ENCODE data around the gene CROCC. TPM values are rescaled to one million over a fixed set of nuclear protein-coding genes. Genes with fewer than 3 reads are reported as not detected.
"Not testable (repeated sequence)": the region's sequence is repeated elsewhere in the genome, so short reads cannot be mapped to it uniquely, and the experiment has no call there.

The CROCC gene
- total RNA-seq, 1 donor from 2014 or later = 27.0 TPM

- Mint-ChIP-seq H3K27ac (no peak overlapping the region), H3K9me3 (no peaks in the 10 kb centered on the region), H3K4me3 (no peak overlapping the region), H3K36me3 (ENCODE audit: low read depth) (peaks cover 3% of the 10 kb centered on the region), H3K27me3 (peaks cover 1% of the 10 kb centered on the region), H3K4me1 (peaks cover 24% of the 10 kb centered on the region)
- DNase-seq = peak; percentile 100
- intact Hi-C loops (cut with micrococcal nuclease) = loop anchor here (1.0 to 10.0 kb wide), 5 partner anchors 9 to 540 kb away; partner anchors contain the start of genes RNU1-1, RNU1-2, SDHB and SZRD1
These were observed 17.1 kb upstream of the CROCC start for GRCh38 chr1:16904560-16905109.

- intact Hi-C loops (cut with micrococcal nuclease) = loop anchor here (1.0 to 10.0 kb wide), 5 partner anchors 8 to 540 kb away; partner anchors contain the start of genes RNU1-1, RNU1-2, SDHB and SZRD1
- DNase-seq = peak; percentile 85
- Mint-ChIP-seq H3K9me3 (no peaks in the 10 kb centered on the region), H3K4me1 (peaks cover 25% of the 10 kb centered on the region), H3K4me3 (no peak overlapping the region), H3K27ac (no peak overlapping the region), H3K27me3 (peaks cover 3% of the 10 kb centered on the region), H3K36me3 (ENCODE audit: low read depth) (peaks cover 3% of the 10 kb centered on the region)
These were observed 16.4 kb upstream of the CROCC start for GRCh38 chr1:16905110-16905867.

GRCh38 chr1:16905868-16906702 lies 15.6 kb upstream of the CROCC start:
- H3K27me3 Mint-ChIP-seq = peaks cover 3% of the 10 kb centered on the region
- DNase-seq = no peak
- no peak overlapping the region for H3K4me3 Mint-ChIP-seq
- no peaks in the 10 kb centered on the region for H3K9me3 Mint-ChIP-seq
- intact Hi-C loops (cut with micrococcal nuclease) = loop anchor here (1.0 to 10.0 kb wide), 5 partner anchors 7 to 541 kb away; partner anchors contain the start of genes RNU1-1, RNU1-2, SDHB and SZRD1
- H3K27ac Mint-ChIP-seq = no peak overlapping the region
- peaks cover 3% of the 10 kb centered on the region for H3K36me3 Mint-ChIP-seq (ENCODE audit: low read depth)
- H3K4me1 Mint-ChIP-seq = peaks cover 20% of the 10 kb centered on the region

DNA sequence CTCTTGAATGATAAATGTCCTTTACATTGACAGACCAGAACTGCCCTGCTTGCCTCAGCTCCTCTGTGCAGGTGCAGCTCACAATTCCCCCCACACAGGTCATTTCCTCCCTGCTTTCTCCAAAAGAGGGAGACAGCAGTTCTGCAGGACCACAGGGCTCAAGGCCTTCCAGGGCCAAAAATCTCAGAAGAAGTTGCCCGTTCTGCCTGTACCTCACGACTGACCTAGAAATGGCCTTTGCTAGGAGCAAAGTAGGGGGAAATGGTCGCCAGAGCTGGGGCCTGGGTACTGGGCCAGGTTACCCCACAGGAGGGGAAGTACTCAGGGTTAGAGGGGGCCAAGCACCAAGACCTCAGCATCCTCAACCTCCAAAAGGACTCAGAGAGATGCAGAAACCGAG lies 14.9 kb upstream of the CROCC start:
- Mint-ChIP-seq H3K4me3 (no peak overlapping the region), H3K4me1 (peaks cover 18% of the 10 kb centered on the region), H3K9me3 (no peaks in the 10 kb centered on the region), H3K27me3 (peaks cover 9% of the 10 kb centered on the region), H3K36me3 (ENCODE audit: low read depth) (peaks cover 3% of the 10 kb centered on the region), H3K27ac (no peak overlapping the region)
- DNase-seq = no peak
- intact Hi-C loops (cut with micrococcal nuclease) = loop anchor here (10.0 kb wide), 1 partner anchor 542 kb away; the partner anchor contains the start of gene SZRD1

GRCh38 chr1:16907870-16908758 lies 13.6 kb upstream of the CROCC start:
- Mint-ChIP-seq H3K4me1 (peaks cover 22% of the 10 kb centered on the region), H3K4me3 (no peak overlapping the region), H3K27me3 (peaks cover 7% of the 10 kb centered on the region), H3K9me3 (no peaks in the 10 kb centered on the region), H3K27ac (no peak overlapping the region), H3K36me3 (ENCODE audit: low read depth) (peaks cover 3% of the 10 kb centered on the region)
- no peak for DNase-seq
- intact Hi-C loops (cut with micrococcal nuclease) = loop anchor here (10.0 kb wide), 1 partner anchor 543 kb away; the partner anchor contains the start of gene SZRD1

DNA sequence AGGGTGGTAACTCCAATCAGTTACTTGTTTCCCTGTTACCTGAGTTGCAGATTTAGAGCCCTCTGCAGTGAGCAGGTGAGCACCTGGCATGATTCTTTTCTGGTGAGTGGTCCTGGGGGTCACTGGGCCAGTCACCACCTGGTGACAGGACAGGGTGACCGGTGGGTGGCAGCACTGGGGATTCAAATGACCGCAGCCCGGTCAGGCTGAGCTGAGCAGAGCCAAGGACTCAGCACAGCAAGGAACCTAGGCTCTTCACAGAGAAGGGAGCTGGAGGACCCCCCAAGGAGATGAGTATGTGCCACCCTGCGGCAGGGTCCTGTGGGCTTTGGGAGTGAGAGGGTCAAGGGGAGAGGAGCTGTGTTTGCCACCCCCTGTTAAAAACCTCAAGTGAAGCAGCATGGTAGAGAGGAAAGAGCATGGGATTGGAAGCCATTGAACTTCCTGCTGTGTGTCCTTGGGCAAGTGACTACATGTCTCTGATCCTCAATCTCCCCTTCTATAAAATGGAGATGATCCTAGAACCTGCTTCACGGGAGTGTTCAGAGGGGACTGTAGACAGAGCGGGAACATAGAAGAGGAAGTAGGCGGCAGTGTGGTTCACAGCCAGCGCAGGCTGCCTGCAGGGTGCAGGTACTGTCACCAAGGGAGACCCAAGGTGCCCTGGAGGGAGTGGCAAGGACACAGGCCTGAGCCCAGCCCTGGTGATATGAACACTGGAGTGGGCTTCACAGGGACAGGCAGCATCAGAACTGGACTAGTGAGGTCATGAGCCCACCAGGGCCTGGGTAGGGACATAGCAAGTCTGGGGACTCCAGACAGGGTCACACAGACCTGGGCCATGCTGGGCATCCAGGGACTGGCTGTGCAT lies 9.6 kb upstream of the CROCC start:
- intact Hi-C loops (cut with micrococcal nuclease) = loop anchor here (5.0 kb wide), 1 partner anchor 100 kb away; the partner anchor contains the start of gene ATP13A2
- peak overlapping the region; percentile 25 for H3K27ac Mint-ChIP-seq
- not testable (repeated sequence) for H3K4me3 Mint-ChIP-seq

DNA sequence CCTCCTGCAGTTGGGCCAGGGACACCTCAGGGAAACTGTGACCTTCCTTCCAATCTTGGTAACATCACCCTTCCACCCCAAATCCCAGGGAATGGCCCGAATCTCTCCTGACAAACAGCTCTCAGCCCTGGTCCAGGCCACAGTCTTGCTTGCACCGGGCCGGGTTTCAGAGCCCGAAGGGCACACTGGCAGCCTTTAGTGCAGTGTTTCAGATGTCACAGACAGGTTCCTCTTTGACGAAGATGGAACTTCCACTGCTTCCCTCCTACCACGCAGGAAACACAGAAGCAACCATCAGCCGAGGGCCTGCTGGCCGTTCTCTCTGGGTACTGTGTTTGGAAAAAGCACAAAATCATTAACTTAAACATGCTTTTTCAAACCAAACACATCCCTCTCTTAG lies 9.0 kb upstream of the CROCC start:
- H3K4me3 Mint-ChIP-seq = peak overlapping the region; percentile 81
- not testable (repeated sequence) for DNase-seq; H3K36me3 Mint-ChIP-seq (ENCODE audit: low read depth); H3K27me3 Mint-ChIP-seq; H3K9me3 Mint-ChIP-seq
- intact Hi-C loops (cut with micrococcal nuclease) = loop anchor here (1.0 to 5.0 kb wide), 2 partner anchors 7 to 100 kb away; partner anchors contain the start of gene ATP13A2
- peaks cover 28% of the 10 kb centered on the region for H3K4me1 Mint-ChIP-seq
- peak overlapping the region; percentile 29 for H3K27ac Mint-ChIP-seq

More for the DNA sequence above, 9.6 kb upstream of the CROCC start:
- not testable (repeated sequence) for H3K9me3 Mint-ChIP-seq; DNase-seq; H3K27me3 Mint-ChIP-seq; H3K36me3 Mint-ChIP-seq (ENCODE audit: low read depth)
- peaks cover 31% of the 10 kb centered on the region for H3K4me1 Mint-ChIP-seq

DNA sequence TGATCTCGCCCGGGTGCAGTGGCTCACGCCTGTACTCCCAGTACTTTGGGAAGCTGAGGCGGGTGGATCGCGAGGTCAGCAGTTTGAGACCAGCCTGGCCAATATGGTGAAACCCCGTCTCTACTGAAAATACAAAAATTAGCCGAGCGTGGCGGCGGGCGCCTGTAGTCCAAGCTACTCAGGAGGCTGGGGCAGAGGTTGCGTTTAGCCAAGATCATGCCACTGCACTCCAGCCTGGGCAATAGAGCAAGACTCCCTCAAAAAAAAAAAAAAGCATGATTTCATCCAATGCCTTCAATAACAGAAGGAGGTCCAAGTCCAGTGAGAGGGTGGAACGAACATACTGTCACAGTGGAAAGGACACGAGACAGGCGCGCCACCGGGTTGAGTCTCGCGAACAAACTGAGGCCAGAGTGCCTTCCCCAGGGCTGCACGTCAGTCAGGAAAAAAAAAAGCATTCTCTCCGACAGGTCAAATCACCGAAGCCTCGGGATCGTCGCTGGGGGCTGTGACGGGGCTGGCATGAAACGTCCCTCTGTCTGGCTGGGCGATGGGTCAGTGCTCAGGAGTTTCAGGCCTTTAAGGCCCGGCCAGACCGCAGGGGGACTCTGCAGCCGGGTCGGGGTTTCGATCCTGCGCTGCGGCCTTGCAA lies 8.4 kb upstream of the CROCC start:
- DNase-seq = no peak
- H3K9me3 Mint-ChIP-seq = no peaks in the 10 kb centered on the region
- intact Hi-C loops (cut with micrococcal nuclease) = loop anchor here (1.0 to 5.0 kb wide), 2 partner anchors 8 to 99 kb away; partner anchors contain the start of gene ATP13A2
- peak overlapping the region; percentile 81 for H3K4me3 Mint-ChIP-seq
- peaks cover 28% of the 10 kb centered on the region for H3K4me1 Mint-ChIP-seq
- H3K36me3 Mint-ChIP-seq (ENCODE audit: low read depth) = no peaks in the 10 kb centered on the region
- peak overlapping the region; percentile 29 for H3K27ac Mint-ChIP-seq
- peaks cover 10% of the 10 kb centered on the region for H3K27me3 Mint-ChIP-seq

GRCh38 chr1:16913833-16914662 lies 7.7 kb upstream of the CROCC start:
- Mint-ChIP-seq H3K27me3 (peaks cover 10% of the 10 kb centered on the region), H3K4me1 (peaks cover 28% of the 10 kb centered on the region), H3K4me3 (peak overlapping the region; percentile 94), H3K27ac (peak overlapping the region; percentile 89), H3K9me3 (no peaks in the 10 kb centered on the region), H3K36me3 (ENCODE audit: low read depth) (no peaks in the 10 kb centered on the region)
- DNase-seq = peak; percentile 97
- intact Hi-C loops (cut with micrococcal nuclease) = loop anchor here (1.0 to 5.0 kb wide), 2 partner anchors 9 to 98 kb away; partner anchors contain the start of gene ATP13A2

DNA sequence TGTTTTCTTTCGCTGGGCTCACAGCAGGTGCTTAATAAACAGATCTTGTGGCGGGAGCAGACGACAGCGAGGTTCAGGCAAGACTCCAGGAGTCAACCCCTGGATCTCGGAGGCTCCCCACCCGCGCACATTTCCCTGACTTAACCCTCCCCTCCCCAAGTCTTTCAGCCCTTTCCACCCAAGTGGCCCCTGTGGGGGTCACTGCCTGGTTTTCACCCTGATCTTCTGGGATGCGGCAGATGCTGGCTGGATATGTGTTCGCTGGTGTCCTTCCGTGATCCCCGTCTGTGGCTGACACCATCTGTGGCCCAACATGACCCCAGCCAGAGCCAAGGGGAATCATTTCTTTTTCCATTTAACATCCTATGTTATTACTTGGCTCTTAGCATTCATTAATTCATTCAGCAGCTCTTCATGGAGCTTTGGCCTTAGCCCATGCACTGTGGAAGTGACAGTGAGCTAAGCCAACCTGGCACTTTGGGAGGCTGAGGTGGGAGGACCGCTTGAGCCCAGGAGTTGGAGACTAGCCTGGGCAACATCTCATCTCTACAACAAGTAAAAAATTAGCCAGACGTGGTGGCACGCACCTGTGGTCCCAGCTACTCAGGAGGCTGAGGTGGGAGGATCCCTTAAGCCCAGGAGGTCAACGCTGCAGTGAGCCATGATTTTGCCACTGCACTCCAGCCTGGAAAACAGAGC lies 6.7 kb upstream of the CROCC start:
- intact Hi-C loops (cut with micrococcal nuclease) = loop anchor here (5.0 kb wide), 1 partner anchor 97 kb away; the partner anchor contains the start of gene ATP13A2
- peak overlapping the region; percentile 89 for H3K27ac Mint-ChIP-seq

More for the DNA sequence above, 6.7 kb upstream of the CROCC start:
- Mint-ChIP-seq H3K4me1 (peaks cover 26% of the 10 kb centered on the region), H3K4me3 (peak overlapping the region; percentile 94)
- not testable (repeated sequence) for DNase-seq; H3K9me3 Mint-ChIP-seq; H3K36me3 Mint-ChIP-seq (ENCODE audit: low read depth); H3K27me3 Mint-ChIP-seq
